OCI-LY1 (cell line): ENCODE results near the gene MDH1B.

Source experiments
- EZH2 ChIP-seq: fragments of 200-600 bp; sonication (generic), shearing (Covaris generic); IDR thresholded peaks from 2 replicates; pipeline ENCODE4 v1.8.0; 2017; ENCODE audit warnings: borderline replicate concordance, mixed run types, mild to moderate bottlenecking, antibody characterized with exemption, low read length, moderate library complexity, mixed read lengths
- TF ChIP-seq, protein P1 (sequence below): fragments of 200-600 bp; sonication (generic), shearing (Covaris generic); IDR thresholded peaks from 2 replicates; pipeline ENCODE4 v1.5.1; 2017; ENCODE audit warnings: mild to moderate bottlenecking, antibody characterized with exemption, low read length, moderate library complexity, mixed read lengths

DNA sequence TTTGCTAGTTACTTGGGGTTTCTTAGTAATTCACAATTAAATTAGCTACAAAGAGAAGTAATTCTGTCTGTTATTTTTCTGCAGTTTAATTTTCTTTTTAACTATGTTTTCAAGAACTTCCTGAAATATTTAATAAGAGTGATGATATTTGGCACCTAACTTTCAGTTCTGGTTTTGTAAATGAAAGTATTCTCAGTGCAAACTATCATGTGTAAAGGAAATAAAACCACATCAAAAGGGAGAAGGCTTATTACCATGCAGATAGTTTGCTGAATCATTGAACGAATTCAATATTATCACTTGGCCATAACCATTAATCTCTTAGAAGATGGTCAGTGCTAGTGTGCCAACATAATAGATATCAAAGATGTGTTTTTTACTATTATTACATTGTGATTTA, 76.1 kb downstream of the MDH1B start:
- TF ChIP-seq, protein P1, sequence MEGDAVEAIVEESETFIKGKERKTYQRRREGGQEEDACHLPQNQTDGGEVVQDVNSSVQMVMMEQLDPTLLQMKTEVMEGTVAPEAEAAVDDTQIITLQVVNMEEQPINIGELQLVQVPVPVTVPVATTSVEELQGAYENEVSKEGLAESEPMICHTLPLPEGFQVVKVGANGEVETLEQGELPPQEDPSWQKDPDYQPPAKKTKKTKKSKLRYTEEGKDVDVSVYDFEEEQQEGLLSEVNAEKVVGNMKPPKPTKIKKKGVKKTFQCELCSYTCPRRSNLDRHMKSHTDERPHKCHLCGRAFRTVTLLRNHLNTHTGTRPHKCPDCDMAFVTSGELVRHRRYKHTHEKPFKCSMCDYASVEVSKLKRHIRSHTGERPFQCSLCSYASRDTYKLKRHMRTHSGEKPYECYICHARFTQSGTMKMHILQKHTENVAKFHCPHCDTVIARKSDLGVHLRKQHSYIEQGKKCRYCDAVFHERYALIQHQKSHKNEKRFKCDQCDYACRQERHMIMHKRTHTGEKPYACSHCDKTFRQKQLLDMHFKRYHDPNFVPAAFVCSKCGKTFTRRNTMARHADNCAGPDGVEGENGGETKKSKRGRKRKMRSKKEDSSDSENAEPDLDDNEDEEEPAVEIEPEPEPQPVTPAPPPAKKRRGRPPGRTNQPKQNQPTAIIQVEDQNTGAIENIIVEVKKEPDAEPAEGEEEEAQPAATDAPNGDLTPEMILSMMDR = no peak
- no peak for TF ChIP-seq EZH2
